ENCODE measurements around the gene ABCC4. TPM values are rescaled to one million over a fixed set of nuclear protein-coding genes. Genes with fewer than 3 reads are reported as not detected.

Gene ABCC4
- total RNA-seq, 1 experiment from 2014 or later = 3.7 TPM

DNA sequence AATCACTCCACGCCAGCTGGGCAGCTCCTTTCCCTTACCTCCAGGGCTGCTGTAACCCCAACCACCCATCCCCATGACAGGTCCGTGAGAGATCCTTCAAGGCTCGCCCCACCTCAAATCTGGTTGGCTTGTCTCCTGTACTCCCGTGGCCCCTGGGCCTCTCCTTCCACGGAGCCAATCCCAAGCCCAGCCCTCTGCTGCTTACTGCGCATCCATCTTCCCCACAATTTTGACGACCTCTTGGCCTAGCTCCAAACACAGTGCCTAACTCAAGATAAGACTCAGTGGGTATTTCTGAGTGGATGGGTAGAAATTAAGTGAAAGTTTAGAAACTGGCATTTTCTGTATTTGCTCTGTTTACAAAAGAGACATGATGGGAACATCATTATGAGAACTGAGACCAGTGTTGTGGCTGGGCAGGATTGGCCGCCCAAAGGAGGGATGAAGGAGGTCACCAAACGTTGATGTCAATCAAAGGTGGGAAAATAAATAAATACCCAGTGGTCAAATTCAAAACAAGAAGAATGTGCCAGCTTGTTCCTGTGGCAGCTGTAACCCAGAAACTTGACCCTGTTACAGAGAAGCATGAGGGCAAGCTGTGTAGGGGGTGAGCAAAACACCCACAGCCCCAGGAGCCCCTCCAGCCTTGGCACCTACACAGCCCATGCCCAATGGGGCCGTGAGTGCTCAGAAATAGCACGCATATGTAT, 162.2 kb downstream of the ABCC4 start:
- no peak overlapping the region for H3K4me3 ChIP-seq (ENCODE audit: insufficient read depth, low read depth, low read length)

DNA sequence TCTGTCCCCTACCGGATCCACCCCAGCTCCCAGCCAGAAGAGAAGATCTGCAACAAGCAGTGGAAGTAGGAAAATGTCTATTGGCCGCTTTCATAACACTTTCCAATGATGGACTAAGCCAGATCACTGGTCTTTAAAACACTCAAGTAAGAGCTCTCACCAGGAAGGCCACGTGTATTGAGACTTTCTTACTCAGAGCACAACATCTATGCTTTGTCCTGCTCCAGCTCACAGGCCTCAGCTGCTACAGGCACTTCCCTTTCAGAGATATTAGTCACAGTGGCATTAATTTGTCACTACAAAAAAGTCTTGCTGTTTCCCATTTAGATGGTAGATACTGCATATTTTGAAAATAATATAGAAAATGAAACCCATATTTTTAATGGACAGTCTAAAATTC, 164.2 kb downstream of the ABCC4 start:
- Histone ChIP-seq H3K4me3 (ENCODE audit: insufficient read depth, low read depth, low read length) (no peak overlapping the region), H3K36me3 (replicated peaks; ENCODE audit: control insufficient read depth, insufficient read depth, low read length) (no peaks in the 10 kb centered on the region), H3K27me3 (ENCODE audit: control insufficient read depth, insufficient read depth, low read length) (no peaks in the 10 kb centered on the region)
- no peak for DNase-seq

More for the DNA sequence above, 162.2 kb downstream of the ABCC4 start:
- Histone ChIP-seq H3K27me3 (ENCODE audit: control insufficient read depth, insufficient read depth, low read length) (no peaks in the 10 kb centered on the region), H3K36me3 (replicated peaks; ENCODE audit: control insufficient read depth, insufficient read depth, low read length) (no peaks in the 10 kb centered on the region)
- DNase-seq = no peak

GRCh38 chr13:95136638-95137037, 164.6 kb downstream of the ABCC4 start:
- H3K27me3 ChIP-seq (ENCODE audit: control insufficient read depth, insufficient read depth, low read length) = no peaks in the 10 kb centered on the region
- no peak for DNase-seq
- no peak overlapping the region for H3K4me3 ChIP-seq (ENCODE audit: insufficient read depth, low read depth, low read length)
- H3K36me3 ChIP-seq (replicated peaks; ENCODE audit: control insufficient read depth, insufficient read depth, low read length) = no peaks in the 10 kb centered on the region

GRCh38 chr13:95133498-95133897, 167.8 kb downstream of the ABCC4 start:
- no peak for DNase-seq
- Histone ChIP-seq H3K27me3 (ENCODE audit: control insufficient read depth, insufficient read depth, low read length) (no peaks in the 10 kb centered on the region), H3K36me3 (replicated peaks; ENCODE audit: control insufficient read depth, insufficient read depth, low read length) (no peaks in the 10 kb centered on the region), H3K4me3 (ENCODE audit: insufficient read depth, low read depth, low read length) (no peak overlapping the region)

DNA sequence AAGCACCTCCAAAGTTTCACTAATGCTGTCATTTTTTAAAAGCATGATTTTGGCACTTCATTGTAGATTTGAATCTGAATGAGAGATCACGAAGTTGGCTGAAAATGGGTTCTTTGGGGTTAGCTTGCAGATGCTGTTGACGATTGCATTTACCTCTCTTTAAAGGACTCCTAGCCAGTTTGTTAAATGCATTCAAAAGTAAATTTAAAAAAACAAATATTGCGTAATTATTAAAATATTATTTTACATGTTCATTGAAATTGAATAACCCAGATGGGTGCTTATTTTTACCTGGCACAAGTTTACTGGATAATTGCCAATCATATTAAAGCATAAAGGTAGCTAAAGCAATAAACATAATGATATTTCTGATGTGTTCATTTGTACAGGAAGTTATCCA, 172.2 kb downstream of the ABCC4 start:
- Histone ChIP-seq H3K36me3 (replicated peaks; ENCODE audit: control insufficient read depth, insufficient read depth, low read length) (no peaks in the 10 kb centered on the region), H3K4me3 (ENCODE audit: insufficient read depth, low read depth, low read length) (no peak overlapping the region), H3K27me3 (ENCODE audit: control insufficient read depth, insufficient read depth, low read length) (no peaks in the 10 kb centered on the region)
- DNase-seq = no peak

DNA sequence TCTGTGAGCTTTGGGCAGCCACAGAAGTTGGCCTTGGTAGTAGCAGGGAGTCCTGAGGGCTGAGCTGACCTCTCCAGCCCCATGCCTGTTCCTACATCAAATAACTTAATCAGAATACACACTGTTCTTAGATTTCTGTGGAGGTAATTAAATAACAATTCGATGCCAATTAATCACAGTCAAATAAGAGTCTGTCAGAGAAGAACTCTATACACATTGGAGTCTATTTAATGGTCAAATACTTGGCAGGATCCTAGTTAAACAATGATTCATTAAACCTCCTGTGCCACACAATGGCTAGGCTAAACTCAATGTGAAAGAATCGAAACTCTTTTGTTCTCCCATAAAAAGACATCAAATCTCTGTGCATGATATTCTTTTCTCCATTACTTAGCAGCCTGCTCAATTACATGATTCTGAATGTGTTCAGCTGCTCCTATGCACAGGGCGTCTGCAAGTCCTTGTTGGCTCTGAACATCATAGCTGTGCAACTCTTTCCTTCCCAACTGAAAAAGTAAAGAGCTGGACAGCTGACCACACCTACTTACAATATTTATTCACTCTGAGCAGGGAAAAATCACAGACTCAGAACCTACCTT, 173.1 kb downstream of the ABCC4 start:
- no peak for DNase-seq

DNA sequence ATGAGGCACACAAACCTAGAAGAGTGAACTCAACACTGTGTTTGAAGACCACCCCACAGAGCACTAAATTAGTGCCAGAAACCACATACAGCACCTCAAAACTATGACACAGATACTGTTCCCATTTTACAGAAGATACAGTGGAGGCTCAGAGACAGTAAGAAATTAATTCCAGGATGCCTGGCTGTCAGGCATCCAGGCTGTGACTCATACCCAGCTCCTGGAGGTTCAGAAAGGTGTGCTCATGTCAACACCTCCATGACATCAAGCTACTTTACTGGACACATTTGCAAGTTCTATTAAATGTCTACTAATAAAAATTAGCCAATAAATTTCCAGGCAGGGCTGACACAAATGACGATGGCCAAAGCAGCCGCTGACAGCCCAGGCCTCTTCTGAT, 176.3 kb downstream of the ABCC4 start:
- H3K4me3 ChIP-seq (ENCODE audit: insufficient read depth, low read depth, low read length) = no peak overlapping the region
- no peaks in the 10 kb centered on the region for H3K27me3 ChIP-seq (ENCODE audit: control insufficient read depth, insufficient read depth, low read length)
- DNase-seq = no peak
- H3K36me3 ChIP-seq (replicated peaks; ENCODE audit: control insufficient read depth, insufficient read depth, low read length) = no peaks in the 10 kb centered on the region

More for the DNA sequence above, 173.1 kb downstream of the ABCC4 start:
- no peaks in the 10 kb centered on the region for H3K36me3 ChIP-seq (replicated peaks; ENCODE audit: control insufficient read depth, insufficient read depth, low read length)
- H3K4me3 ChIP-seq (ENCODE audit: insufficient read depth, low read depth, low read length) = no peak overlapping the region
- no peaks in the 10 kb centered on the region for H3K27me3 ChIP-seq (ENCODE audit: control insufficient read depth, insufficient read depth, low read length)

DNA sequence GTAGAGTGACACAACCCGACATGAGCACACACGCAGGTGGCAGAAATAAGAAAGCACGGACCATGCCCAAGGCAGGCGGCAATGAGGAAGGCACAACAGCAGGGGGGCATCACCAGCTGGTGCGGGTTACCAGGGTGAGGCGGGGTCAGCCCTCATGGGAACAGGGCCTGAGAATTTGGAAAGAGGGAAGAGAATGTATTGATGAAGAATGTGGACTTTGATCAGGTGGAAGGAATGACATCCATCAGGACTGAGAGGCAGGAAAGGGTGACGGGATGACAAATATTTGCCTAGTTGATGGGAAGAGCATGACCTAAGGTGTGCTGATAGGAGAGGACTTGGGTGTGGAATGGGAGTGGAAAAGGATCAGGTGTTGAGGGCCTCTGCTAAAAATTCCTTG, 177.5 kb downstream of the ABCC4 start:
- Histone ChIP-seq H3K4me3 (ENCODE audit: insufficient read depth, low read depth, low read length) (no peak overlapping the region), H3K27me3 (ENCODE audit: control insufficient read depth, insufficient read depth, low read length) (no peaks in the 10 kb centered on the region), H3K36me3 (replicated peaks; ENCODE audit: control insufficient read depth, insufficient read depth, low read length) (no peaks in the 10 kb centered on the region)
- DNase-seq = no peak

DNA sequence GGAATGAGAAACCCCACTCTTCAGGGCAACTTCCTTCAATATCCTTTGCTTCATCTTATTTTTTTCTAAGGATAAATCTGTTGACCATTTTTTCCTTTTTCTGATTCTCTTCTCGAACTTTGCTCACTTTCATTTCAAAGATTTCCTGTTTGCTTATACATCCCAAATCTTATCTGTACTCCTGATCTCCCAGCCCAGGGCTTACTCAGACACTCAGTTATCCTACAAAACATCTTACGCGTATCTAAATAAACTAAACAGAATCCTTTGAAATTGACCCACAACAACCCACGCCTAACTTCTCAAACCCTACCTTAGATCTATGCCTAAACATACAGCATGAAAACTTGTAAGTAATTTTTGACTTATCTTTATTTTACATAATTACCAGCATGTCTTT, 179.2 kb downstream of the ABCC4 start:
- DNase-seq = no peak
- Histone ChIP-seq H3K36me3 (replicated peaks; ENCODE audit: control insufficient read depth, insufficient read depth, low read length) (no peaks in the 10 kb centered on the region), H3K27me3 (ENCODE audit: control insufficient read depth, insufficient read depth, low read length) (no peaks in the 10 kb centered on the region), H3K4me3 (ENCODE audit: insufficient read depth, low read depth, low read length) (no peak overlapping the region)

- Histone ChIP-seq H3K27me3 (ENCODE audit: control insufficient read depth, insufficient read depth, low read length) (no peaks in the 10 kb centered on the region), H3K36me3 (replicated peaks; ENCODE audit: control insufficient read depth, insufficient read depth, low read length) (no peaks in the 10 kb centered on the region), H3K4me3 (ENCODE audit: insufficient read depth, low read depth, low read length) (no peak overlapping the region)
- no peak for DNase-seq
Observed at GRCh38 chr13:95121516-95121915, 179.7 kb downstream of the ABCC4 start.

DNA sequence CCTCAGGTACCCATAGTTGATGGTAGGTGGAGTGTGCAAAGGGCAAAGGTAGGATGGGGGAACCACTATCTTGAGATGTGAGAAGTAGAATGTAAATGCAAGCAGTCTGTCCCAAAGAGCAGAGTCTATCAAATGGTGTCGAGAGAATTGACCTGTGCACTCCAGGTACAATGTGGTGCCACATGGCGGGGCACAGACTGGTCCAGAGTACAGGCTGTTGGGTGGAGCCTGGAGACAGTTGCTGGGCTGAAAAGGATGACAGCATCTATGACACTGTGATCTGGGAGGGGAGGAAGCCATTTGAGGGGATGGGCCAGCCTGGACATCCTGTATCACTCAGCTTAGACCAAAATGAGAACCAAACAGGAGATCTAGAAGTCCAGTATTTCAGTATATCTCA, 180.6 kb downstream of the ABCC4 start:
- DNase-seq = no peak
- H3K36me3 ChIP-seq (replicated peaks; ENCODE audit: control insufficient read depth, insufficient read depth, low read length) = no peaks in the 10 kb centered on the region
- H3K27me3 ChIP-seq (ENCODE audit: control insufficient read depth, insufficient read depth, low read length) = no peaks in the 10 kb centered on the region
- no peak overlapping the region for H3K4me3 ChIP-seq (ENCODE audit: insufficient read depth, low read depth, low read length)

- H3K4me3 ChIP-seq (ENCODE audit: insufficient read depth, low read depth, low read length) = no peak overlapping the region
- no peaks in the 10 kb centered on the region for H3K36me3 ChIP-seq (replicated peaks; ENCODE audit: control insufficient read depth, insufficient read depth, low read length)
- DNase-seq = no peak
- no peaks in the 10 kb centered on the region for H3K27me3 ChIP-seq (ENCODE audit: control insufficient read depth, insufficient read depth, low read length)
Observed at GRCh38 chr13:95118541-95119324, 182.5 kb downstream of the ABCC4 start.

GRCh38 chr13:95117092-95117491, 184.2 kb downstream of the ABCC4 start:
- Histone ChIP-seq H3K4me3 (ENCODE audit: insufficient read depth, low read depth, low read length) (no peak overlapping the region), H3K27me3 (ENCODE audit: control insufficient read depth, insufficient read depth, low read length) (no peaks in the 10 kb centered on the region), H3K36me3 (replicated peaks; ENCODE audit: control insufficient read depth, insufficient read depth, low read length) (no peaks in the 10 kb centered on the region)
- no peak for DNase-seq

DNA sequence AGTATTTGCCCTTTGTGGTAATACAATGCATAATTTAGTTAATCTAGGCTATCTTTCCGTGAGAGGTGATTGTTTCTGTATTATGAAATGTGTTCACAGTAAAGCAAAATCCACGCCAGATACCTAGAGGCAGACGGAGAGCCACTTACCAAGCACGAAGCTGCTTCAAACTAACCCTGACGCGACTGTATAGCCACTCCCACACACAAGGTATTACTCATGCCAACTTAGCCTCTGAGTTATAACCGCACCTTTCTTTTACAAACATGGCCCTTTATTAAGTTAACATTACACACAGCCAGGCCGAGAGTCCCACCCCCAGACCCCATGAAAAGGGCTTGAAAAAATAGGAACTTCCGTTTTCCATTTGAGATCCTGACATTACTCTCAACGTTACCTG, 185.7 kb downstream of the ABCC4 start:
- no peaks in the 10 kb centered on the region for H3K36me3 ChIP-seq (replicated peaks; ENCODE audit: control insufficient read depth, insufficient read depth, low read length)
- DNase-seq = no peak
- no peak overlapping the region for H3K4me3 ChIP-seq (ENCODE audit: insufficient read depth, low read depth, low read length)
- H3K27me3 ChIP-seq (ENCODE audit: control insufficient read depth, insufficient read depth, low read length) = no peaks in the 10 kb centered on the region

GRCh38 chr13:95113601-95114000, 187.7 kb downstream of the ABCC4 start:
- DNase-seq = no peak
- Histone ChIP-seq H3K36me3 (replicated peaks; ENCODE audit: control insufficient read depth, insufficient read depth, low read length) (no peaks in the 10 kb centered on the region), H3K4me3 (ENCODE audit: insufficient read depth, low read depth, low read length) (no peak overlapping the region), H3K27me3 (ENCODE audit: control insufficient read depth, insufficient read depth, low read length) (no peaks in the 10 kb centered on the region)

Measured in H7 (cell line).